Measurements from ENCODE around the gene SUSD3.
A peak's percentile ranks its signal among the peaks of the same experiment; 100 is the strongest.

SUSD3 gene

DNA sequence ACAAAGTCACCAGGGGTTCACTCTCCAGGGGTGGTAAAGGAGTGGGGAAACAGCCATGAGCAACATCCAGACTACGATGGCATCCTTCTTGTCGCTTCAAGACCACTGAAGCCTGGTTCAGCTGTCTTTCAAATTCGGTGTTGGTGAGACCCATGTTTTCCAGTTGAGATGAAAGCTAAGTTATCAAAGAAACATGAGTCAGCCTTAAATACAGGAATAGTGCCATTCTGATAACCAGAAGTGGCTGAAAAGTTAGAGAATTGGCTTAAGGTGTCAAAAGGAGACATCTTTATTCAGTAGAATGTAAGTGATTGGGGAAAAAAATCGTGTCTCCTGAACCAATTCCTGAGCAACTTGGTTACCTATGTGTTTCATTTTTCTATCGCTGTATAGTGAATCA is 30.5 kb downstream of the SUSD3 start:
- TF ChIP-seq EP300 (IDR thresholded peaks at IDR 0.05; ENCODE audit: borderline replicate concordance): no peak
- TF ChIP-seq TAF1 (IDR thresholded peaks at IDR 0.05; ENCODE audit: low read depth): no peak
- TF ChIP-seq, protein P1, sequence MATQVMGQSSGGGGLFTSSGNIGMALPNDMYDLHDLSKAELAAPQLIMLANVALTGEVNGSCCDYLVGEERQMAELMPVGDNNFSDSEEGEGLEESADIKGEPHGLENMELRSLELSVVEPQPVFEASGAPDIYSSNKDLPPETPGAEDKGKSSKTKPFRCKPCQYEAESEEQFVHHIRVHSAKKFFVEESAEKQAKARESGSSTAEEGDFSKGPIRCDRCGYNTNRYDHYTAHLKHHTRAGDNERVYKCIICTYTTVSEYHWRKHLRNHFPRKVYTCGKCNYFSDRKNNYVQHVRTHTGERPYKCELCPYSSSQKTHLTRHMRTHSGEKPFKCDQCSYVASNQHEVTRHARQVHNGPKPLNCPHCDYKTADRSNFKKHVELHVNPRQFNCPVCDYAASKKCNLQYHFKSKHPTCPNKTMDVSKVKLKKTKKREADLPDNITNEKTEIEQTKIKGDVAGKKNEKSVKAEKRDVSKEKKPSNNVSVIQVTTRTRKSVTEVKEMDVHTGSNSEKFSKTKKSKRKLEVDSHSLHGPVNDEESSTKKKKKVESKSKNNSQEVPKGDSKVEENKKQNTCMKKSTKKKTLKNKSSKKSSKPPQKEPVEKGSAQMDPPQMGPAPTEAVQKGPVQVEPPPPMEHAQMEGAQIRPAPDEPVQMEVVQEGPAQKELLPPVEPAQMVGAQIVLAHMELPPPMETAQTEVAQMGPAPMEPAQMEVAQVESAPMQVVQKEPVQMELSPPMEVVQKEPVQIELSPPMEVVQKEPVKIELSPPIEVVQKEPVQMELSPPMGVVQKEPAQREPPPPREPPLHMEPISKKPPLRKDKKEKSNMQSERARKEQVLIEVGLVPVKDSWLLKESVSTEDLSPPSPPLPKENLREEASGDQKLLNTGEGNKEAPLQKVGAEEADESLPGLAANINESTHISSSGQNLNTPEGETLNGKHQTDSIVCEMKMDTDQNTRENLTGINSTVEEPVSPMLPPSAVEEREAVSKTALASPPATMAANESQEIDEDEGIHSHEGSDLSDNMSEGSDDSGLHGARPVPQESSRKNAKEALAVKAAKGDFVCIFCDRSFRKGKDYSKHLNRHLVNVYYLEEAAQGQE (IDR thresholded peaks at IDR 0.05; ENCODE audit: low read depth): no peak
- TF ChIP-seq, protein P2, sequence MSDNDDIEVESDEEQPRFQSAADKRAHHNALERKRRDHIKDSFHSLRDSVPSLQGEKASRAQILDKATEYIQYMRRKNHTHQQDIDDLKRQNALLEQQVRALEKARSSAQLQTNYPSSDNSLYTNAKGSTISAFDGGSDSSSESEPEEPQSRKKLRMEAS (IDR thresholded peaks at IDR 0.05): no peak
- no peak for TF ChIP-seq CEBPB (IDR thresholded peaks at IDR 0.05)
- no peak for TF ChIP-seq RAD21 (IDR thresholded peaks at IDR 0.05; ENCODE audit: low read depth)
- no peak for TF ChIP-seq FOXM1 (IDR thresholded peaks at IDR 0.05; ENCODE audit: borderline replicate concordance, low read depth)
- TF ChIP-seq, protein P3, sequence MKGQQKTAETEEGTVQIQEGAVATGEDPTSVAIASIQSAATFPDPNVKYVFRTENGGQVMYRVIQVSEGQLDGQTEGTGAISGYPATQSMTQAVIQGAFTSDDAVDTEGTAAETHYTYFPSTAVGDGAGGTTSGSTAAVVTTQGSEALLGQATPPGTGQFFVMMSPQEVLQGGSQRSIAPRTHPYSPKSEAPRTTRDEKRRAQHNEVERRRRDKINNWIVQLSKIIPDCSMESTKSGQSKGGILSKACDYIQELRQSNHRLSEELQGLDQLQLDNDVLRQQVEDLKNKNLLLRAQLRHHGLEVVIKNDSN (IDR thresholded peaks at IDR 0.05): no peak
- TF ChIP-seq NFIC (IDR thresholded peaks at IDR 0.05): no peak
- no peak for TF ChIP-seq CREB1 (IDR thresholded peaks at IDR 0.05; ENCODE audit: low read depth)
- TF ChIP-seq TEAD4 (IDR thresholded peaks at IDR 0.05): no peak
- TF ChIP-seq ZBTB7A (IDR thresholded peaks at IDR 0.05; ENCODE audit: low read depth): no peak

DNA sequence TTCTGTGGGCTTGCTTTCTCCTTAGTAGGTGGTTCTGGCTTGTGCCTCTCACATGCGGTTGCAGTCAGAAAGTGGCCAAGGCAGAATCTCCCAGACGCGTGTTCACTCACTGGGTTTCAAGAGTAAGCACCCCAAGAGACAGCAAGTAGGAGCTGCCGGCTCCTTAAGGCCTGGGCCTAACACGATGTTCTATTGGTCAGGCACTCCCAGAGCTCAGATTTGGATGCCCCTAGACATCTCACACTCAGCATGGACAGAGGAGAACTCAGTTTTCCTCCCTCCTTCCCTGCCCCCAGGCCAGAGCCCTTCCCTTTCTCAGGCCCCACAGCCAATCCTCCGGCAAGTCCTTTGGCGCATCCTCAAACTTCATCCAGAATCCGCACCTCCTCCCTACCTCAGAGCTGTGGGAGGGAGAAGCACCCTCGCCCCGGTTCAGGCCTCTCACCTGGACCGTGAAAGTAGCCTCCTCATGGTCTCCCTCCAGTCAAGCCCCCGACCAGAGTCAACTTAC is 31.0 kb downstream of the SUSD3 start:
- no peak for TF ChIP-seq NFIC (IDR thresholded peaks at IDR 0.05)
- TF ChIP-seq, protein P3 (IDR thresholded peaks at IDR 0.05): no peak
- TF ChIP-seq CREB1 (IDR thresholded peaks at IDR 0.05; ENCODE audit: low read depth): no peak
- TF ChIP-seq, protein P2 (IDR thresholded peaks at IDR 0.05): no peak
- no peak for TF ChIP-seq RAD21 (IDR thresholded peaks at IDR 0.05; ENCODE audit: low read depth)
- TF ChIP-seq CEBPB (IDR thresholded peaks at IDR 0.05): no peak
- TF ChIP-seq TEAD4 (IDR thresholded peaks at IDR 0.05): no peak
- no peak for TF ChIP-seq FOXM1 (IDR thresholded peaks at IDR 0.05; ENCODE audit: borderline replicate concordance, low read depth)
- no peak for TF ChIP-seq TCF12 (IDR thresholded peaks at IDR 0.05; ENCODE audit: low read depth)
- no peak for TF ChIP-seq ZBTB7A (IDR thresholded peaks at IDR 0.05; ENCODE audit: low read depth)
- no peak for TF ChIP-seq TAF1 (IDR thresholded peaks at IDR 0.05; ENCODE audit: low read depth)
- TF ChIP-seq YY1 (IDR thresholded peaks at IDR 0.05; ENCODE audit: low read depth): no peak

DNA sequence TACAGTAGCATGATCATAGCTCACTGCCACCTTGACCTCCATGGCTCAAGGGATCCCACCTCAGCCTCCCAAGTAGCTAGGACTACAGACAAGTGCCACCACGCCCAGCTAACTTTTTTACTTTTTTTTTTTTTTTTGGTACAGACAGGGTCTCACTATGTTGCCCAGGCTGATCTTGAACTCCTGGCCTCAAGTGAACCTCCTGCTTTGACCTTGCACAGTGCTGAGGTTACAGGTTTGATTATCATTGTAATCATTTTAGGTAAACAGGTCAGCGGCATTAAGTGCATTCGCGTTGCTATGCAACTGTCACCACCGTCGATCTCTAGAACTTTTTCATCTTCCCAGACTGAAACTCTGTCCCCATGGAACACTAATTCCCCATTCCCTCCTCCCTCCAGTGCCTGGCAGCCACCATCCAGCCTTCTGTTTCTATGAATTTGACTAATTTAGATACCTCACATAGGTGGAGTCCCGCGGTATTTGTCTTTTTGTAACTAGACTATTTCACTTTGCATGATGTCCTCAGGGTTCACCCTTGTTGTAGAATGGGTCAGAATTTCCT is 31.7 kb downstream of the SUSD3 start:
- TF ChIP-seq RAD21 (IDR thresholded peaks at IDR 0.05; ENCODE audit: low read depth): no peak
- TF ChIP-seq NFIC (IDR thresholded peaks at IDR 0.05): no peak
- no peak for TF ChIP-seq TEAD4 (IDR thresholded peaks at IDR 0.05)
- TF ChIP-seq, protein P2 (IDR thresholded peaks at IDR 0.05): no peak
- no peak for TF ChIP-seq YY1 (IDR thresholded peaks at IDR 0.05; ENCODE audit: low read depth)
- TF ChIP-seq CEBPB (IDR thresholded peaks at IDR 0.05): no peak
- TF ChIP-seq EP300 (IDR thresholded peaks at IDR 0.05; ENCODE audit: borderline replicate concordance): no peak
- no peak for TF ChIP-seq CREB1 (IDR thresholded peaks at IDR 0.05; ENCODE audit: low read depth)

DNA sequence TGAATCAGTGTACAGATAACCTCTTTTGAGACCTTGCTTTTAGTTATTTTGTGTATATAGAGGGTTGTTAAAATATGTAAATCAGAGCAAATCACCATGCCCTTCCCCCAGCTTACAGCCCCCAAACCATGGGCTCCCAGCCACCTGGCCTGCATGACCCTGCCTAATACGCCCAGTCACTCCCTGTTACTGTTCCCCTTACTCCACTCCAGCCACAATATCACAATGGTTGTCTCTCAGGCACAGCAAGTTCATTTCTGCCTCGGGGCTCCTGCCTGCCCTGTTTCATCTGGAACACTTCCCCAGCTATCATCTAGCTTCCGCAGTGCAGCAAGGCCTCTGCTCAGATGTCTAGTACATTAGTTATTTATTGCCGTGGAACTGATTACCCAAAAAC is 32.6 kb downstream of the SUSD3 start:
- TF ChIP-seq FOXM1 (IDR thresholded peaks at IDR 0.05; ENCODE audit: borderline replicate concordance, low read depth) (no peak), EGR1 (IDR thresholded peaks at IDR 0.05) (no peak), NFIC (IDR thresholded peaks at IDR 0.05) (no peak), TEAD4 (IDR thresholded peaks at IDR 0.05) (no peak)

DNA sequence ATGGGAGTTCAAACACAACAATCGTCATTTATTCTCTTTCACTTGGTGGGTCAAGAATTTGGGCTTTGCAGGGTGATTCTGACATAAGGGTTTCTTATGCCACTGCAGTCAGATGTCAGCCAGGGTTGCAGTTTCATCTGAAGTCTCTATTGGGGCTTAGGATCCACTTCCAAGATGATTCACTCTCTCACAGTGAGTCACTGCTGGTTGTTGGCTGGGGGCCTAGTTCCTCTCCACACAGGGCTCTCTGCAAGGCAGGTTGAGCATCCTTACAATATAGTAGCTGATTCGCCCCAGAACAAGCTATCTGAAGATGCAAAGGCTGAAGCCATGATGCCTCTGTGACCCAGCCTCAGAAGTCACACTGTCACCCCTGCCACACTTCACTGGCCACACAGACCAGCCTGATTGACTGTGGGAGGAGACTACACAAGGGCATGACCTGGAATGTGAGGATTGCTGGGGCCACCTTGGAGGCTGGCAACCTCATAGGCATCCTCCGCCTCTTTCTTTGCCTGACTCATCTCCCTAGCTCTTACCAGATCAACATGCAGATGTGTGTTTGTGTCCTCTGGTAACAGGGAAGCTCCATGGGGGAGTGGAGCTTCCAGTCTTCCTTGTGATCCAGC is 33.1 kb downstream of the SUSD3 start:
- TF ChIP-seq RAD21 (IDR thresholded peaks at IDR 0.05; ENCODE audit: low read depth) (no peak), CEBPB (IDR thresholded peaks at IDR 0.05) (no peak), NFIC (IDR thresholded peaks at IDR 0.05) (peak; percentile 52)
- TF ChIP-seq, protein P3 (IDR thresholded peaks at IDR 0.05): 0 out of 2 replicates have a peak, but pooled peaks have one; percentile 21

DNA sequence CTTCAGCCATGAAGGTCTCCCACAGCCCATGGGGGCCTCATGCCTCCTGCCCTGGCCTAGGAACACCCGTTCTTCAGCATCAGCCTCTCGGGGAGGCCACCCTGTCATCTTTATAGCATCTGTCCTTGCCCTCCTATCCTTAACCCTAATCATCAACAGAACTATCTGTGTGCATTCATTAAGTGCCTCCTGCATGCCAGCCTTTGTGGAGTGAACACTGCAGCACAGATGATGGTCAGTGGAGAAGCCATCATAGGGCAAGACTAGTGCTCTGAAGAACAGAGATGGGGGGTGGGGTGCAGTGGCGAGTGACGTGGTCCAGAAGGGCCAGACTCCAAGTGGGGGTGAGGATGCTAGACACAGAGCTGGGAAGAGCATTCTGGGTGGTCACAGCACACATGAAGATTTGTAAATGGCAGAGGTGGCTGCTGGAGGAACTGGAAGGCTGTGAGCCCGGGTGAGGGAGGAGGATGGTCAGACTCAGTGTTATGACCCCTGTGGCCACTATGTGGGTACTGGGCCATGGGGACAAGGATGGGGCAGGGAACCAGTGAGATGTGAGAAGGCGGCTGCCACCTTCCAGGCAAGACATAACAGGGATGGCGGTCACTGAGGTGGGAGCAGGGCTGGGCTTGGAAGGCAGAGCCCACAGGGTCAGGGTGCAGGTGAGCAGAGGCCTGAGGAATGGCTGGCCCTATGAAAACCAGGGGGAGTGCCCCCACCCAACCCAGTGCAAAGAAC is 33.9 kb downstream of the SUSD3 start:
- TF ChIP-seq ZBTB7A (IDR thresholded peaks at IDR 0.05; ENCODE audit: low read depth) (no peak), CEBPB (IDR thresholded peaks at IDR 0.05) (no peak), EP300 (IDR thresholded peaks at IDR 0.05; ENCODE audit: borderline replicate concordance) (no peak), TAF1 (IDR thresholded peaks at IDR 0.05; ENCODE audit: low read depth) (no peak), NFIC (IDR thresholded peaks at IDR 0.05) (no peak), TEAD4 (IDR thresholded peaks at IDR 0.05) (no peak), FOXM1 (IDR thresholded peaks at IDR 0.05; ENCODE audit: borderline replicate concordance, low read depth) (no peak), CREB1 (IDR thresholded peaks at IDR 0.05; ENCODE audit: low read depth) (no peak), YY1 (IDR thresholded peaks at IDR 0.05; ENCODE audit: low read depth) (no peak), RAD21 (IDR thresholded peaks at IDR 0.05; ENCODE audit: low read depth) (no peak), TCF12 (IDR thresholded peaks at IDR 0.05; ENCODE audit: low read depth) (no peak), EGR1 (IDR thresholded peaks at IDR 0.05) (no peak)
- TF ChIP-seq, protein P3 (IDR thresholded peaks at IDR 0.05): no peak
- TF ChIP-seq, protein P1 (IDR thresholded peaks at IDR 0.05; ENCODE audit: low read depth): no peak
- TF ChIP-seq, protein P2 (IDR thresholded peaks at IDR 0.05): no peak
